ENCODE measurements around the gene CSF1R.

The CSF1R gene

GRCh38 chr5:150085950-150086715 lies at the start of gene CSF1R:
Gene CSF1R (minus strand): TSS chr5:150086554. CDS start chr5:150086427, 127 bp downstream.
- no peak within 1 kb of the TSS for H3K27ac Mint-ChIP-seq
- peaks cover 7% of the 10 kb centered on the region for H3K4me1 Mint-ChIP-seq (ENCODE audit: low read depth)
- no peaks in the 10 kb centered on the region for H3K36me3 Mint-ChIP-seq (ENCODE audit: low read depth)
- H3K9me3 Mint-ChIP-seq, result no peaks in the 10 kb centered on the region
- no peak within 1 kb of the TSS for H3K4me3 Mint-ChIP-seq
- DNase-seq, result no peak
- peaks cover 62% of the 10 kb centered on the region for H3K27me3 Mint-ChIP-seq

- Mint-ChIP-seq H3K4me1 (ENCODE audit: low read depth) (no peaks in the 10 kb centered on the region), H3K27me3 (no peaks in the 10 kb centered on the region), H3K9me3 (no peaks in the 10 kb centered on the region), H3K36me3 (ENCODE audit: low read depth) (no peaks in the 10 kb centered on the region), H3K4me3 (no peak overlapping the region), H3K27ac (no peak overlapping the region)
- DNase-seq, result no peak
Observed at GRCh38 chr5:150135557-150136304, 49.4 kb upstream of the CSF1R start.

DNA sequence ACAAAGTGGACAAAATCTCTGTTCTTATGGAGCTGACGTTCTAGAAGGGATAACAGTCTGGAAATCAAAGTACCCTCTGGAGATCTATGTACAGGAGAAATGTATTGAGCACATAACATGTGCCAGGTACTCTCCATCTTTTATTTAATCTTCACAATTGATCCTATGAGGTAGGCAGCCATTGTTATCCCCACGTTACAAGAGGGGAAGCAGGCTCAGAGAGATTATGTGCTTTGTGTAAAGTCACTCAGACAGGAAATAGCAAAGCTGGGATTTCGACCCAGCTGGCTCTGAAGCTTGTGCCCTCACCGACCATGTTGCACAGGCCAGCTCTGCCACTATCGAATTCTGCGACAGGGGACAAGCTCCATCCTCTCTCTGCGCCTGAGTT lies 47.8 kb upstream of the CSF1R start:
- H3K4me1 Mint-ChIP-seq (ENCODE audit: low read depth), result no peaks in the 10 kb centered on the region
- no peak for DNase-seq
- H3K27ac Mint-ChIP-seq, result no peak overlapping the region
- no peaks in the 10 kb centered on the region for H3K9me3 Mint-ChIP-seq
- no peaks in the 10 kb centered on the region for H3K27me3 Mint-ChIP-seq
- no peak overlapping the region for H3K4me3 Mint-ChIP-seq
- no peaks in the 10 kb centered on the region for H3K36me3 Mint-ChIP-seq (ENCODE audit: low read depth)

- Mint-ChIP-seq H3K4me1 (ENCODE audit: low read depth) (no peaks in the 10 kb centered on the region), H3K27me3 (no peaks in the 10 kb centered on the region), H3K4me3 (no peak overlapping the region), H3K9me3 (no peaks in the 10 kb centered on the region), H3K36me3 (ENCODE audit: low read depth) (no peaks in the 10 kb centered on the region), H3K27ac (no peak overlapping the region)
- no peak for DNase-seq
Observed at GRCh38 chr5:150133581-150134197, 47.3 kb upstream of the CSF1R start.

GRCh38 chr5:150132740-150133139 lies 46.4 kb upstream of the CSF1R start:
- no peak overlapping the region for H3K27ac Mint-ChIP-seq
- no peaks in the 10 kb centered on the region for H3K9me3 Mint-ChIP-seq
- H3K4me3 Mint-ChIP-seq, result no peak overlapping the region
- no peaks in the 10 kb centered on the region for H3K27me3 Mint-ChIP-seq
- no peak for DNase-seq
- no peaks in the 10 kb centered on the region for H3K36me3 Mint-ChIP-seq (ENCODE audit: low read depth)
- H3K4me1 Mint-ChIP-seq (ENCODE audit: low read depth), result no peaks in the 10 kb centered on the region

DNA sequence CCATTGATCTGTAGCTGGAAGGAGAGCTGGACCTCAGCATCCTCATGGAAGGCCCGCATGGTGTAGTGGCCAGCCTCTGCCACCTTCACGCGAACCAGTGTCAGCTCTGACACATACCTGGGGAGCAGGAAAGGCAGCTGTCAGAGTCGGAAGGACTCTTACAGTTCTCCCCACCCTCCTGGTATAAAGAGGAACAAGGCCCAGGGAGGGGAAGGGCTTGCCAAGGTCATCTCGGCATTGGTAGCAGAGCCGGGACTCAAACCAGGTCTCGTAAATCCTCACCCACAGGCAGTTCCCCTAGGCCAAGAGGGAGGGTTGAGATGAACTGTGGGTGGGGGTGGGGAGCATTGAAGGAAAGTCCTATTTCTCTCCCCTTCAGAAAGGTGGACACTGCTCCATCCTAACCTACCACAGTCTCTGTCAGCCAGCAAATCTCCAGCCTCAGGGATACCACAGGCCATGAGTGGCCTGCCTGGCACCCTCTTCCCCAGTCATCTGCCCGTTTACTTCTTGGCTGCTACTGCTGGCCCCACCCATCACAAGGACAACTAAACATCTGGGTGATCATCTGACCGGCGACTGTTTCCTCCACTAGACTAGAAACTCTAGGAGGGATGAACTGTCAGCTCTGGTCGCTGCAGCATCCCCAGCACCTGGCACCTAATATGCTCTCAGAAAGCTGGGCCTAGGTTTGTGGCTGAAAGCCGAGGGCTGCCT lies 45.8 kb upstream of the CSF1R start:
- no peak for DNase-seq
- Mint-ChIP-seq H3K9me3 (no peaks in the 10 kb centered on the region), H3K36me3 (ENCODE audit: low read depth) (no peaks in the 10 kb centered on the region), H3K27me3 (no peaks in the 10 kb centered on the region), H3K4me3 (no peak overlapping the region), H3K4me1 (ENCODE audit: low read depth) (no peaks in the 10 kb centered on the region), H3K27ac (no peak overlapping the region)

- H3K27me3 Mint-ChIP-seq, result no peaks in the 10 kb centered on the region
- H3K4me1 Mint-ChIP-seq (ENCODE audit: low read depth), result no peaks in the 10 kb centered on the region
- no peak overlapping the region for H3K4me3 Mint-ChIP-seq
- DNase-seq, result no peak
- H3K36me3 Mint-ChIP-seq (ENCODE audit: low read depth), result no peaks in the 10 kb centered on the region
- H3K27ac Mint-ChIP-seq, result no peak overlapping the region
- no peaks in the 10 kb centered on the region for H3K9me3 Mint-ChIP-seq
Observed at GRCh38 chr5:150131461-150131860, 45.1 kb upstream of the CSF1R start.

DNA sequence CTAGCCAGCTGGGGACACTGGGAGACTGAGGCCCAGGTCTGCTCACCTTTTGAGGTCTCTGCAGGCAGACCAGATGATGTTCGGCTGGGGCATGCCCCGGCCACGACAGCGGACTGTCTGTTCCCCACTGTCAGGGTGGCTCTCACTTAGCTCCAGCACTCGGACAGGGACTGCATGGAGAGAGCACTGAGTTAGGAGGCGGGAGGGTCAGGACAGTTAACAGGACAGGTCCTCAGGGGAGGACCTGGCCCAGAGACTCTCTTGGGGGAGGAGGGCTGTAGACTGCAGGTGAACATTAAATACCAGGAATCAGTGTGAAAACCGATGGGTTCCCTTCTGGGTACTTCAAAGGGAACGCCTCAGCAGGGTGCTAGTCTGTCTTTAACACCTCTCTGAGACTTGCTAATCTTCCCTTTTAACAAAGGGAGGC lies 44.2 kb upstream of the CSF1R start:
- Mint-ChIP-seq H3K36me3 (ENCODE audit: low read depth) (no peaks in the 10 kb centered on the region), H3K27ac (no peak overlapping the region), H3K27me3 (no peaks in the 10 kb centered on the region), H3K4me3 (no peak overlapping the region), H3K4me1 (ENCODE audit: low read depth) (no peaks in the 10 kb centered on the region), H3K9me3 (no peaks in the 10 kb centered on the region)
- no peak for DNase-seq

DNA sequence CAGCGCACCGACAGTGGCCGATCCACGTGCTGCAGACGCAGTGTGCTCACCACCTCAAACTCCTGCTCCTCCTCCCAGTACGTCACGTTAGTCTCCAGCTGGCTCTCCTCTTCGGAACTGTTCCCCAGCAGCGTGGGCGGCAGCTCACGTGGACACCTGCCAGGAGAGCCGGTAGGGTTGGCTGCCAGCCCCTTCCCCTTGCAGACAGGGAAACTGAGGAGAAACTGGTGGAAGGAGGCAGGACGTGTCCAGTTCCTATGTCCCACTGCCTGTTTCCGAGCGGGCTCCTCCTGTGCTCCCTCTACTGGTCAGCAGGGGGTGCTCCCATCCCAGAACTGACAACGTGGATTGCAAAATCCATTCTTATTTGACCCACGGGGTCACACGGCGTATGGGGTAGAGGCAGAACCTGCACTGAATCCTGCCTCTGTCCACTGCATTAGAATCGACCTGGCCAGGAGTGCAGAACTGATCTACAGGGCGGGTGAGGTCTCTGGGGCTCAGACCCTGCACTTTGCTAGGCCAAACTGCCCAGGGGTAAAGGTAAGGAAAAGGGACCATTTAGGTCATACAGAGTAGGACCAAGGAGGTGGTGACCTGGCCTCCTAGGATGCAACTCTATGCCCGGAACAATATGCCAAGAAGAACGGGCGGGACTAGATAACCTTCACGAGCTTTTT lies 43.6 kb upstream of the CSF1R start:
- Mint-ChIP-seq H3K4me1 (ENCODE audit: low read depth) (no peaks in the 10 kb centered on the region), H3K9me3 (no peaks in the 10 kb centered on the region), H3K36me3 (ENCODE audit: low read depth) (no peaks in the 10 kb centered on the region), H3K4me3 (no peak overlapping the region), H3K27ac (no peak overlapping the region), H3K27me3 (no peaks in the 10 kb centered on the region)
- DNase-seq, result peak; percentile 62

GRCh38 chr5:150129454-150129812 lies 43.1 kb upstream of the CSF1R start:
- no peak overlapping the region for H3K4me3 Mint-ChIP-seq
- no peak for DNase-seq
- no peaks in the 10 kb centered on the region for H3K9me3 Mint-ChIP-seq
- no peaks in the 10 kb centered on the region for H3K4me1 Mint-ChIP-seq (ENCODE audit: low read depth)
- H3K36me3 Mint-ChIP-seq (ENCODE audit: low read depth), result no peaks in the 10 kb centered on the region
- H3K27ac Mint-ChIP-seq, result no peak overlapping the region
- H3K27me3 Mint-ChIP-seq, result no peaks in the 10 kb centered on the region

- no peak overlapping the region for H3K4me3 Mint-ChIP-seq
- no peaks in the 10 kb centered on the region for H3K4me1 Mint-ChIP-seq (ENCODE audit: low read depth)
- H3K27ac Mint-ChIP-seq, result no peak overlapping the region
- no peaks in the 10 kb centered on the region for H3K9me3 Mint-ChIP-seq
- H3K36me3 Mint-ChIP-seq (ENCODE audit: low read depth), result no peaks in the 10 kb centered on the region
- H3K27me3 Mint-ChIP-seq, result no peaks in the 10 kb centered on the region
- DNase-seq, result no peak
Observed at GRCh38 chr5:150126921-150127265, 40.5 kb upstream of the CSF1R start.

- no peaks in the 10 kb centered on the region for H3K27me3 Mint-ChIP-seq
- H3K4me3 Mint-ChIP-seq, result no peak overlapping the region
- H3K27ac Mint-ChIP-seq, result no peak overlapping the region
- no peak for DNase-seq
- no peaks in the 10 kb centered on the region for H3K36me3 Mint-ChIP-seq (ENCODE audit: low read depth)
- no peaks in the 10 kb centered on the region for H3K4me1 Mint-ChIP-seq (ENCODE audit: low read depth)
- no peaks in the 10 kb centered on the region for H3K9me3 Mint-ChIP-seq
Observed at GRCh38 chr5:150126199-150126920, 40.0 kb upstream of the CSF1R start.

DNA sequence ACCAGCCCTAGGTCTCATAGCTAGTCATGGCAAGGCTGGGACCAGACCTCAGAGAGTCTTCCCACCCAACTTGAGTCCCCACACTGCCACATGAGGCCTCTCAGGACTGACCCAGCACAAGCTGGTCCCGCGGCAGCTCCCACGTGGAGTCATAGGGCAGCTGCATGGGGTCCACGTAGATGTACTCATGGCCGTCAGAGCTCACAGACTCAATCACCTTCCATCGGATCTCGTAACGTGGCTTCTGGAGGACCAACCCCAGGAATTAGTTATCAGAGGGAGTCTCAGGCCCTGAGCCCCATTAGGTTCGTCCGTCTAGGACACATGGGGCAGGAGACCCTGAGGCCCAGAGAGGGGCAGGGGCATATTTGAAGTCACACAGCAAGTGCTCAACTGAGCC lies 39.0 kb upstream of the CSF1R start:
- no peaks in the 10 kb centered on the region for H3K27me3 Mint-ChIP-seq
- no peaks in the 10 kb centered on the region for H3K36me3 Mint-ChIP-seq (ENCODE audit: low read depth)
- H3K27ac Mint-ChIP-seq, result no peak overlapping the region
- no peak overlapping the region for H3K4me3 Mint-ChIP-seq
- no peak for DNase-seq
- no peaks in the 10 kb centered on the region for H3K9me3 Mint-ChIP-seq
- H3K4me1 Mint-ChIP-seq (ENCODE audit: low read depth), result no peaks in the 10 kb centered on the region

- H3K4me3 Mint-ChIP-seq, result no peak overlapping the region
- DNase-seq, result no peak
- no peaks in the 10 kb centered on the region for H3K9me3 Mint-ChIP-seq
- no peaks in the 10 kb centered on the region for H3K4me1 Mint-ChIP-seq (ENCODE audit: low read depth)
- H3K27ac Mint-ChIP-seq, result no peak overlapping the region
- no peaks in the 10 kb centered on the region for H3K27me3 Mint-ChIP-seq
- no peaks in the 10 kb centered on the region for H3K36me3 Mint-ChIP-seq (ENCODE audit: low read depth)
Observed at GRCh38 chr5:150124596-150124995, 38.2 kb upstream of the CSF1R start.
